ENCODE results near the gene LRRC42.

DNA sequence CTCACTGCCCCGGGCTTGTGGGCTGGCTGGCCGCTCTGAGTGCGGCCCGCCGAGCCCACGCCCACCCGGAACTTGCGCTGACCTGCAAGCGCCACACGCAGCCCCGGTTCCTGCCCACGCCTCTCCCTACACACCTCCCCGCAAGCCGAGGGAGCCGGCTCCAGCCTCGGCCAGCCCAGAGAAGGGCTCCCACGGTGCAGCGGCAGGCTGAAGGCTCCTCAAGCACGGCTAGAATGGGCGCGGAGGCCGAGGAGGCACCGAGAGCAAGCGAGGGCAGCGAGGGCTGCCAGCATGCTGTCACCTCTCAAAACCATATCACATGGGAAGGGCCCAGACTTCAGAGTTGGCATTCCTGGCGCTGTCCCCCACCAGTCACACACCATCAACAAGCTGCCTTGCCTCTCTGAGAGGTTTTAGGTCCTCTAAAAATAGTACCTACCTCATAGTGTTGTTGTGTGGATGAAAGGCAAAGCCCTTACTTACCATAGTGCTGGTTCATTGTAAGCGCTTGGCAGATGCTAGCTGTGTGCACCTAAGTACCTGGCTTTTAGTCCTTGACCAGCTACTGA, 58.4 kb downstream of the LRRC42 start:
- TF ChIP-seq, protein P1, sequence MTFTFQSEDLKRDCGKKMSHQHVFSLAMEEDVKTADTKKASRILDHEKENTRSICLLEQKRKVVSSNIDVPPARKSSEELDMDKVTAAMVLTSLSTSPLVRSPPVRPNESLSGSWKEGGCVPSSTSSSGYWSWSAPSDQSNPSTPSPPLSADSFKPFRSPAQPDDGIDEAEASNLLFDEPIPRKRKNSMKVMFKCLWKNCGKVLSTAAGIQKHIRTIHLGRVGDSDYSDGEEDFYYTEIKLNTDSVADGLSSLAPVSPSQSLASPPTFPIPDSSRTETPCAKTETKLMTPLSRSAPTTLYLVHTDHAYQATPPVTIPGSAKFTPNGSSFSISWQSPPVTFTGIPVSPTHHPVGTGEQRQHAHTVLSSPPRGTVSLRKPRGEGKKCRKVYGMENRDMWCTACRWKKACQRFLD (tag by site-specific recombination; IDR thresholded peaks at IDR 0.05): no peak
- TF ChIP-seq, protein P2, sequence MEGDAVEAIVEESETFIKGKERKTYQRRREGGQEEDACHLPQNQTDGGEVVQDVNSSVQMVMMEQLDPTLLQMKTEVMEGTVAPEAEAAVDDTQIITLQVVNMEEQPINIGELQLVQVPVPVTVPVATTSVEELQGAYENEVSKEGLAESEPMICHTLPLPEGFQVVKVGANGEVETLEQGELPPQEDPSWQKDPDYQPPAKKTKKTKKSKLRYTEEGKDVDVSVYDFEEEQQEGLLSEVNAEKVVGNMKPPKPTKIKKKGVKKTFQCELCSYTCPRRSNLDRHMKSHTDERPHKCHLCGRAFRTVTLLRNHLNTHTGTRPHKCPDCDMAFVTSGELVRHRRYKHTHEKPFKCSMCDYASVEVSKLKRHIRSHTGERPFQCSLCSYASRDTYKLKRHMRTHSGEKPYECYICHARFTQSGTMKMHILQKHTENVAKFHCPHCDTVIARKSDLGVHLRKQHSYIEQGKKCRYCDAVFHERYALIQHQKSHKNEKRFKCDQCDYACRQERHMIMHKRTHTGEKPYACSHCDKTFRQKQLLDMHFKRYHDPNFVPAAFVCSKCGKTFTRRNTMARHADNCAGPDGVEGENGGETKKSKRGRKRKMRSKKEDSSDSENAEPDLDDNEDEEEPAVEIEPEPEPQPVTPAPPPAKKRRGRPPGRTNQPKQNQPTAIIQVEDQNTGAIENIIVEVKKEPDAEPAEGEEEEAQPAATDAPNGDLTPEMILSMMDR (tag by site-specific recombination; IDR thresholded peaks at IDR 0.05): no peak
